Measurements from ENCODE around the gene SENP7.

DNA sequence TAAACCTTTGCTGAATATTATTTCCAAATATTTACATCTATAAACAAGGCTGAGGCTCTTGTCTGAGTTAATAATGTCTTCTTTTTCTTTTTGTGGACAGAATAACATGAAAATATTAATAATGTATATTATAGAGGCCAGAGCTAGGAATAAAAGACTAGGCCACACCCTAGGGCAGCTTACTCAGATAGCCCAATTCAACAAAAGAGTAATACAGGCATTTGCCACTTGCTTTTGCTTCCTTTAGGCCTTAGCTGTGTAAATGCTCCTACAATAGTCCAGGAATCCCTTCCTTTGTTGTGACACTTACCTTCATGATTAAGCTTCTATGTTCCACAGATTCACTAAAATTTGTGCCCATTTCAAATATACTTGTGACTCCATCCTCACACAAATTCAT, 209.2 kb downstream of the SENP7 start:
- TF ChIP-seq, protein P1, sequence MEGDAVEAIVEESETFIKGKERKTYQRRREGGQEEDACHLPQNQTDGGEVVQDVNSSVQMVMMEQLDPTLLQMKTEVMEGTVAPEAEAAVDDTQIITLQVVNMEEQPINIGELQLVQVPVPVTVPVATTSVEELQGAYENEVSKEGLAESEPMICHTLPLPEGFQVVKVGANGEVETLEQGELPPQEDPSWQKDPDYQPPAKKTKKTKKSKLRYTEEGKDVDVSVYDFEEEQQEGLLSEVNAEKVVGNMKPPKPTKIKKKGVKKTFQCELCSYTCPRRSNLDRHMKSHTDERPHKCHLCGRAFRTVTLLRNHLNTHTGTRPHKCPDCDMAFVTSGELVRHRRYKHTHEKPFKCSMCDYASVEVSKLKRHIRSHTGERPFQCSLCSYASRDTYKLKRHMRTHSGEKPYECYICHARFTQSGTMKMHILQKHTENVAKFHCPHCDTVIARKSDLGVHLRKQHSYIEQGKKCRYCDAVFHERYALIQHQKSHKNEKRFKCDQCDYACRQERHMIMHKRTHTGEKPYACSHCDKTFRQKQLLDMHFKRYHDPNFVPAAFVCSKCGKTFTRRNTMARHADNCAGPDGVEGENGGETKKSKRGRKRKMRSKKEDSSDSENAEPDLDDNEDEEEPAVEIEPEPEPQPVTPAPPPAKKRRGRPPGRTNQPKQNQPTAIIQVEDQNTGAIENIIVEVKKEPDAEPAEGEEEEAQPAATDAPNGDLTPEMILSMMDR (IDR thresholded peaks at IDR 0.05), result no peak
- TF ChIP-seq SIN3A (IDR thresholded peaks at IDR 0.05; ENCODE audit: borderline replicate concordance, low read depth, low read length) (no peak), GABPA (IDR thresholded peaks at IDR 0.05; ENCODE audit: low read depth) (no peak), TEAD4 (IDR thresholded peaks at IDR 0.05; ENCODE audit: borderline replicate concordance, insufficient read depth) (no peak), EP300 (IDR thresholded peaks at IDR 0.05; ENCODE audit: borderline replicate concordance in 1 of 2, low read depth in 1 of 2, low read length in 1 of 2) (no peak)

Measured in SK-N-SH (cell line).